Gastroesophageal sphincter (tissue), 3 donors: ENCODE measurements around the gene GPR149.

Experiments used
- CTCF ChIP-seq, 4 experiments: fragments of 200-600 bp in 2 of 4; fragments of 450-650 bp in 2 of 4; sonication (generic) in 1 of 4; IDR thresholded peaks; one replicate each; pipeline ENCODE4 v1.5.1; 2017 to 2019; ENCODE audit warnings: antibody characterized with exemption in 4 of 4, mild to moderate bottlenecking in 2 of 4, moderate library complexity in 2 of 4
- POLR2A ChIP-seq, 2 donors: fragments of 450-650 bp; IDR thresholded peaks; one replicate each; pipeline ENCODE4 v1.6.1; 2017; ENCODE audit warnings: antibody characterized with exemption in 2 of 2, mild to moderate bottlenecking in 2 of 2, moderate library complexity in 1 of 2
- POLR2AphosphoS5 ChIP-seq: sonication (generic); formaldehyde crosslinking; IDR thresholded peaks from one replicate; pipeline ENCODE4 v1.6.1; 2017; ENCODE audit warnings: antibody characterized with exemption

DNA sequence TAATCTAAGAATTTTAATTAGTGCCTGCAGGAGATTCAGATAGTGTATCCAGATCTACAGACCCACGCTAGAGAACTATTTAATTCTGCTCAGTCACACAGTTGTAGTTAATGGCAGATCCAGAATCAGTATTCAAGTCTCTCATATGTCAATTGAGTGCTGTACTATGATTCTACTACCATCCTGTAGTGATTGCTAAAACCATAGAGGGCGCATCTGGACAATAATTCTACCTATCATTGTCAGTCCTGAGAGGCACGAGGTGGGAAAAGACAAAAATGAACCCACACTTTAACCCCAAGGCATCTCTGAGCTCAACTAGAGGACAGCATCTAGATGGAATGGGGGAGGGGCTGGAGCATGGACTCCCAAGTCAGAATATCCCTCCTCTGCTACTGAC, 128.4 kb downstream of the GPR149 start:
- no peak for TF ChIP-seq CTCF (IDR thresholded peaks at IDR 0.05)
- TF ChIP-seq POLR2AphosphoS5: no peak
- no peak for TF ChIP-seq POLR2A (IDR thresholded peaks at IDR 0.05)
